Ishikawa (cell line): ENCODE measurements around the gene NOX3.

Experiments
- CEBPB ChIP-seq: IDR thresholded peaks from 2 replicates; pipeline ENCODE4 v1.6.1; 2012
- CREB1 ChIP-seq: IDR thresholded peaks from 2 replicates; pipeline ENCODE4 v1.6.1; 2012; ENCODE audit warnings: low read depth
- FOXM1 ChIP-seq: IDR thresholded peaks from 2 replicates; pipeline ENCODE4 v1.6.1; 2012; ENCODE audit warnings: low read depth, borderline replicate concordance
- MAX ChIP-seq: IDR thresholded peaks from 2 replicates; pipeline ENCODE4 v1.6.1; 2012
- RAD21 ChIP-seq: IDR thresholded peaks from 2 replicates; pipeline ENCODE4 v1.6.1; 2012; ENCODE audit warnings: low read depth
- TCF12 ChIP-seq: IDR thresholded peaks from 2 replicates; pipeline ENCODE4 v1.6.1; 2012; ENCODE audit warnings: low read depth

- TF ChIP-seq MAX (no peak), FOXM1 (no peak), CREB1 (no peak), TCF12 (no peak), RAD21 (no peak), CEBPB (no peak)
Observed at GRCh38 chr6:155447949-155448348, 7.7 kb downstream of the NOX3 start.
